CD14-positive monocyte (primary cell): ENCODE data around the gene CCRL2. TPM values are rescaled to one million over a fixed set of nuclear protein-coding genes. Genes with fewer than 3 reads are reported as not detected.

ENCODE experiments used
- DNase-seq, 3 donors: peaks; one replicate each; pipeline ENCODE4 v3.0.0-alpha.2; 2011 to 2022
- H2AFZ ChIP-seq: 2 replicates; pipeline ENCODE4 v1.6.0; 2012; ENCODE audit warnings: mild to moderate bottlenecking, low read depth, low read length, inconsistent platforms; ENCODE audit not compliant: insufficient read depth, poor library complexity, severe bottlenecking
- H3K27ac ChIP-seq, 2 donors: 1 replicate in 1 of 2; 2 replicates in 1 of 2; pipeline ENCODE4 v1.5.1; 2012 to 2013; ENCODE audit warnings: low read length in 2 of 2, control low read depth in 1 of 2, inconsistent platforms in 1 of 2, low read depth in 1 of 2, mild to moderate bottlenecking in 1 of 2
- H3K27me3 ChIP-seq, 2 donors: one replicate each; pipeline versions ENCODE4 v1.6.0 to v1.6.1; 2011 to 2013; ENCODE audit warnings: low read length in 2 of 2; ENCODE audit not compliant: control insufficient read depth in 2 of 2, insufficient read depth in 2 of 2
- H3K36me3 ChIP-seq, 2 donors: replicated peaks in 1 of 2; 1 replicate in 1 of 2; 2 replicates in 1 of 2; pipeline versions ENCODE4 v1.5.1 to v1.6.1; 2012 to 2013; ENCODE audit warnings: low read length in 2 of 2, control low read depth in 1 of 2, inconsistent platforms in 1 of 2, mild to moderate bottlenecking in 1 of 2; ENCODE audit not compliant: insufficient read depth in 2 of 2, control insufficient read depth in 1 of 2
- H3K4me1 ChIP-seq, 2 donors: 1 replicate in 1 of 2; 2 replicates in 1 of 2; pipeline versions ENCODE4 v1.5.1 to v1.6.1; 2012 to 2013; ENCODE audit warnings: low read length in 2 of 2, control low read depth in 1 of 2, inconsistent platforms in 1 of 2, mild to moderate bottlenecking in 1 of 2, moderate library complexity in 1 of 2; ENCODE audit not compliant: insufficient read depth in 2 of 2, control insufficient read depth in 1 of 2
- H3K4me2 ChIP-seq: replicated peaks from 2 replicates; pipeline ENCODE3; 2012; ENCODE audit warnings: low read length, moderate library complexity, mild to moderate bottlenecking; ENCODE audit not compliant: poor library complexity, severe bottlenecking; ENCODE audit errors: extremely low read depth
- H3K4me3 ChIP-seq, 3 experiments: fragments of 200-600 bp in 1 of 3; sonication (generic) in 1 of 3; replicated peaks in 1 of 3; 1 replicate in 2 of 3; 2 replicates in 1 of 3; pipeline ENCODE4 v1.5.1; 2011 to 2013; ENCODE audit warnings: low read length in 3 of 3, mild to moderate bottlenecking in 3 of 3, control low read depth in 2 of 3, low read depth in 2 of 3, inconsistent platforms in 1 of 3, moderate library complexity in 1 of 3
- H3K79me2 ChIP-seq: 2 replicates; pipeline ENCODE4 v1.6.0; 2012; ENCODE audit warnings: mild to moderate bottlenecking, control low read depth, inconsistent platforms, low read length, moderate library complexity; ENCODE audit not compliant: insufficient read depth
- H3K9ac ChIP-seq: 2 replicates; pipeline ENCODE4 v1.6.0; 2017; ENCODE audit warnings: low read length, mild to moderate bottlenecking; ENCODE audit not compliant: insufficient read depth, poor library complexity, severe bottlenecking
- H3K9me3 ChIP-seq, 2 donors: replicated peaks in 1 of 2; 1 replicate in 1 of 2; 2 replicates in 1 of 2; pipeline versions ENCODE4 v1.5.1 to v1.6.1; 2012 to 2013; ENCODE audit warnings: low read length in 2 of 2, control low read depth in 1 of 2; ENCODE audit not compliant: control insufficient read depth in 1 of 2, insufficient read depth in 1 of 2
- H4K20me1 ChIP-seq: 2 replicates; pipeline ENCODE4 v1.6.0; 2012; ENCODE audit warnings: mild to moderate bottlenecking, low read length, control low read depth, moderate library complexity; ENCODE audit not compliant: insufficient read depth
- H3K27ac Mint-ChIP-seq, 7 donors: one replicate each; pipeline ENCODE4 v1.8.0; 2020; ENCODE audit warnings: mild to moderate bottlenecking in 7 of 7, mixed read lengths in 7 of 7, moderate library complexity in 6 of 7, inconsistent platforms in 2 of 7
- H3K27me3 Mint-ChIP-seq, 3 donors: one replicate each; pipeline ENCODE4 v1.8.0; 2021 to 2022; ENCODE audit warnings: low read depth in 3 of 3, mild to moderate bottlenecking in 3 of 3, mixed read lengths in 3 of 3, moderate library complexity in 3 of 3, inconsistent platforms in 1 of 3
- H3K36me3 Mint-ChIP-seq, 2 donors: one replicate each; pipeline ENCODE4 v1.8.0; 2020; ENCODE audit warnings: mixed read lengths in 2 of 2, inconsistent platforms in 1 of 2, mild to moderate bottlenecking in 1 of 2
- H3K4me1 Mint-ChIP-seq: one replicate; pipeline ENCODE4 v1.8.0; 2020; ENCODE audit warnings: mild to moderate bottlenecking, mixed read lengths
- H3K4me3 Mint-ChIP-seq, 2 donors: one replicate each; pipeline ENCODE4 v1.8.0; 2020; ENCODE audit warnings: mild to moderate bottlenecking in 2 of 2, mixed read lengths in 2 of 2, moderate library complexity in 1 of 2
- H3K9me3 Mint-ChIP-seq, 7 donors: one replicate each; pipeline ENCODE4 v1.8.0; 2020 to 2022; ENCODE audit warnings: mixed read lengths in 7 of 7, mild to moderate bottlenecking in 6 of 7, moderate library complexity in 6 of 7, inconsistent platforms in 2 of 7
- CTCF ChIP-seq: fragments of 200-600 bp; IDR thresholded peaks from one replicate; pipeline ENCODE4 v1.8.0; 2022; ENCODE audit warnings: antibody characterized with exemption, mild to moderate bottlenecking
- WGBS: methylation state at CpG from one replicate; pipeline ENCODE4 v1.1.5; 2013; ENCODE audit warnings: missing lambda C conversion rate; ENCODE audit not compliant: insufficient coverage; 5-methylcytosine and 5-hydroxymethylcytosine counted together
- intact Hi-C, 2 donors: fragments of 100-400 bp; cut with micrococcal nuclease; formaldehyde crosslinking; loops; one replicate each; pipeline versions ENCODE4 v1.15.0 to v1.15.1; 2023
- polyA plus RNA-seq, 3 donors: library from polyadenylated mRNA; depleted of rRNA in 1 of 3; unstranded in 2 of 3; stranded (reverse) in 1 of 3; fragments of 300-500 nt in 2 of 3; fragments of >200 nt in 1 of 3; fragmentation: Illumina TruSeq in 2 of 3; gene quantifications; 1 replicate in 2 of 3; 2 replicates in 1 of 3; pipeline ENCODE4 v1.2.3, GENCODE V29; 2012 to 2021

The CCRL2 gene
- polyA plus RNA-seq, 3 donors, result 10.2 to 15.3 (median 11.7) TPM

- peak overlapping the region in 5 of 7 donors; percentile 44 to 85 (median 62) for H3K27ac Mint-ChIP-seq
Observed at GRCh38 chr3:46365041-46365440, 42.0 kb upstream of the CCRL2 start.

More at GRCh38 chr3:46365041-46365440, 42.0 kb upstream of the CCRL2 start:
- Mint-ChIP-seq H3K9me3 (peaks cover 0 to 5% (median 0%) of the 10 kb centered on the region in 7 donors), H3K27me3 (no peaks in the 10 kb centered on the region), H3K4me1 (peaks cover 77% of the 10 kb centered on the region), H3K4me3 (no peak overlapping the region), H3K36me3 (peaks cover 14 to 22% of the 10 kb centered on the region in 2 donors)
- WGBS, result no CpG with 5 or more reads among the region's 4 CpGs
- H3K27me3 ChIP-seq, result no peaks in the 10 kb centered on the region
- TF ChIP-seq CTCF, result no peak
- H4K20me1 ChIP-seq, result no peaks in the 10 kb centered on the region
- intact Hi-C loops, result loop anchor here (5.0 kb wide), 6 partner anchors 42 to 278 kb away; partner anchors contain the start of genes CCR5AS (in 1 of the 2) and CCRL2 (in 1 of the 2)
- H3K4me1 ChIP-seq, result peaks cover 65 to 77% of the 10 kb centered on the region in 2 donors
- H3K4me2 ChIP-seq, result no peak overlapping the region
- H3K9ac ChIP-seq, result no peak overlapping the region
- H3K9me3 ChIP-seq, result no peaks in the 10 kb centered on the region
- no peak for DNase-seq
- H3K27ac ChIP-seq, result peak overlapping the region in 1 of 2 donors; percentile 60
- peaks cover 15% of the 10 kb centered on the region for H3K79me2 ChIP-seq
- no peak overlapping the region for H3K4me3 ChIP-seq
- peaks cover 11 to 12% of the 10 kb centered on the region in 2 donors for H3K36me3 ChIP-seq
- no peak overlapping the region for H2AFZ ChIP-seq
